ENCODE results near the gene RHOT1.
"Not testable (repeated sequence)": the region's sequence is repeated elsewhere in the genome, so short reads cannot be mapped to it uniquely, and the experiment has no call there.

Gene RHOT1

DNA sequence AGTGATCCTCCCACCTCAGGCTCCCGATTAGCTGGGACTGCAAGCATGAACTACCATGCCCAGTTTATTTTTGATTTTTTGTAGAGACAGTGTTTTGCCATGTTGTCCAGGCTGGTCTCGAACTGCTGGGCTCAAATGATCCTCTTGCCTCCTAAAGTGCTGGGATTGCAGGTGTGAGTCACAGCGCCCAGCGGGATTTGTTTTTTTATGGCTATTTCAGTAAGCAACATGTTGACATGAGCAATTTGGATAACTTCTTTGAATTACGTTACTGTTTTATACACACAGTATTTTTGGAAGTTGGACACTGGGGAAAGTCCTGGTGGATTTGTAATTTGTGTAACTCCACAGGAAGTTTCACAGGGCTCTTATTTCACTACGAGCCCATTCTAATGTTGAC lies 18.5 kb upstream of the RHOT1 start:
- Histone ChIP-seq H3K36me3 (ENCODE audit: control insufficient read depth in 2 of 2, insufficient read depth in 2 of 2, low read length in 2 of 2) (no peaks in the 10 kb centered on the region), H3K27me3 (ENCODE audit: control insufficient read depth in 2 of 2, insufficient read depth in 2 of 2, low read length in 2 of 2) (no peaks in the 10 kb centered on the region), H3K27ac (ENCODE audit: low read depth in 2 of 2, low read length in 2 of 2) (no peak overlapping the region), H3K4me1 (ENCODE audit: control insufficient read depth in 2 of 2, insufficient read depth in 2 of 2, low read length in 2 of 2) (peaks cover 10 to 15% of the 10 kb centered on the region in 2 donors), H3K9me3 (ENCODE audit: control insufficient read depth in 2 of 2, low read length in 2 of 2) (no peaks in the 10 kb centered on the region), H3K9ac (ENCODE audit: low read depth in 1 of 2, low read length in 2 of 2) (no peak overlapping the region), H3K4me3 (ENCODE audit: low read length in 2 of 2) (no peak overlapping the region)

DNA sequence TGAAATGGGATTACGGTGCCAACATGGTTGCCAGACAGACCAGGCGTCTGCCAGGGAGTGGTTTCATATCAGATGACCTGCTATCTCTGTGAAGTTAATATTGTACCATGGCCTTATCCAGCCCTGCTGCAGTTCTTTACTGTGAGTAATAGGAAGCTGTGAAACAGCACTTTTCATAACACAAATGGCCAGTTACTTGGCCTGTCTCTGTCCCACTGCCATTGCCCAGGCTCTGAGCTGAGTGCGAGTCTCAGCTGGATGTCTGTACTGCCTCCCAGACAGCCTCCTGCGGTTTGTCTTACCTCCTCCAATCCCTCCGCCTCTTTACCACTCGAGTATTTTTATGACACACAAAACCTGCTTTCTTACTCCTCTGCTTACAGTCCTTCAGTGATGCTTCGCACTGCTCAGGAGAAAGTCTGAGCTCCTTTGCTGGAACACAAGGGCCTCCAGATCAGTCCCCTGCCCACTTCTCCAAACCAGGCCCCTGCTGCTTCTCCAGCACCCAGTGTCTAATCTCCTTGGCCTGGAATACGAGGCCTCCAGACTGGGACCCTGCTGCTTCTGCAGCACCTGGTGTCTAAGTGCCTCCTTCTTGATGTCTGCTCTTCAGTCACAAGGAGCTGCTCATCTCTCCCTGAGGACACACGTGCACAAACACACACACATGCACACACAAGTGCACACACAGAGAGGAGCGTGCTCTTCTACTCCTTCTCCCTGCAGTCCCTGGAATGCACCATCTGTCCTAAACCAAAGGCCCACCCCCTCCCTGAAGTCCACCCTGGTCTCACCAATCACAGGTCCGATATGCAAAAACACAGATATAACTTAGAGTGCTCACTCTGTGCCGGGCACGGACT lies 17.1 kb upstream of the RHOT1 start:
- peaks cover 10 to 15% of the 10 kb centered on the region in 2 donors for H3K4me1 ChIP-seq (ENCODE audit: control insufficient read depth in 2 of 2, insufficient read depth in 2 of 2, low read length in 2 of 2)
- no peaks in the 10 kb centered on the region for H3K36me3 ChIP-seq (ENCODE audit: control insufficient read depth in 2 of 2, insufficient read depth in 2 of 2, low read length in 2 of 2)
- H3K27ac ChIP-seq (ENCODE audit: low read depth in 2 of 2, low read length in 2 of 2), result peak overlapping the region; percentile 18 to 39
- H3K9me3 ChIP-seq (ENCODE audit: control insufficient read depth in 2 of 2, low read length in 2 of 2), result no peaks in the 10 kb centered on the region
- no peak overlapping the region for H3K9ac ChIP-seq (ENCODE audit: low read depth in 1 of 2, low read length in 2 of 2)
- H3K27me3 ChIP-seq (ENCODE audit: control insufficient read depth in 2 of 2, insufficient read depth in 2 of 2, low read length in 2 of 2), result no peaks in the 10 kb centered on the region
- no peak overlapping the region for H3K4me3 ChIP-seq (ENCODE audit: low read length in 2 of 2)

DNA sequence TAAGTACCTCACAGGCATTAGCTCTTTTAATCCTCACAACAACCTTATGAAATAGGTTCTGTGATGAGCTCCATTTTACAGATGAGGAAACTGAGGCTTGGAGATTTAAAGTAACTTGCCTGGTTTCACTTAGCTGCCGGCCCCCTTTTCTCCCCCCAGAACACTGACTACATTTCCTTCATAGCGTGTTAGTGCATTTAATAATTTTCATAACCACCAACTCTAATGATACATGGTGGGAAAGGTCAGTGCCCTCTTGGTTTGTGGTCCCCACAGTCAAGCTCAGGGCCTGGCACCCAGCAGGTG lies 16.5 kb upstream of the RHOT1 start:
- Histone ChIP-seq H3K9ac (ENCODE audit: low read depth in 1 of 2, low read length in 2 of 2) (no peak overlapping the region), H3K9me3 (ENCODE audit: control insufficient read depth in 2 of 2, low read length in 2 of 2) (no peaks in the 10 kb centered on the region), H3K36me3 (ENCODE audit: control insufficient read depth in 2 of 2, insufficient read depth in 2 of 2, low read length in 2 of 2) (no peaks in the 10 kb centered on the region), H3K27ac (ENCODE audit: low read depth in 2 of 2, low read length in 2 of 2) (no peak overlapping the region), H3K4me3 (ENCODE audit: low read length in 2 of 2) (no peak overlapping the region), H3K27me3 (ENCODE audit: control insufficient read depth in 2 of 2, insufficient read depth in 2 of 2, low read length in 2 of 2) (no peaks in the 10 kb centered on the region), H3K4me1 (ENCODE audit: control insufficient read depth in 2 of 2, insufficient read depth in 2 of 2, low read length in 2 of 2) (peaks cover 10 to 15% of the 10 kb centered on the region in 2 donors)

DNA sequence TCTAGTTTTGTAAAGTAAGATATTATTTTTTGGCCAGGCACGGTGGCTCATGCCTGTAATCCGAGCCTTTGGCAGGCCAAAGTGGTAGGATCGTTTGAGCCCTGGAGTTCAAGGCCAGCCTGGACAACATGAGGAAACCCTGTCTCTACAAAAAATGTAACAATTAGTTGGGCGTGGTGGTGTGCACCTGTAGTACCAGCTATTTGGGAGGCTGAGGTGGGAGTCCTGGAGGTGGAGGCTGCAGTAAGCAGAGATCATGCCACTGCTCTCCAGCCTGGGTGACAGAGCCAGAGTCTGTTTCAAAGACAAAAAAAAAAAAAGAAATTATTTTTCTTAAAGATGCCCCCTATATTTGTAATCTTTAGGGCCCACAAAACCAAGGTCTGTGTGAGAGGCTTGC lies 16.0 kb upstream of the RHOT1 start:
- peaks cover 10 to 15% of the 10 kb centered on the region in 2 donors for H3K4me1 ChIP-seq (ENCODE audit: control insufficient read depth in 2 of 2, insufficient read depth in 2 of 2, low read length in 2 of 2)
- H3K9ac ChIP-seq (ENCODE audit: low read depth in 1 of 2, low read length in 2 of 2), result no peak overlapping the region
- no peaks in the 10 kb centered on the region for H3K9me3 ChIP-seq (ENCODE audit: control insufficient read depth in 2 of 2, low read length in 2 of 2)
- no peak overlapping the region for H3K27ac ChIP-seq (ENCODE audit: low read depth in 2 of 2, low read length in 2 of 2)
- no peaks in the 10 kb centered on the region for H3K36me3 ChIP-seq (ENCODE audit: control insufficient read depth in 2 of 2, insufficient read depth in 2 of 2, low read length in 2 of 2)
- no peak overlapping the region for H3K4me3 ChIP-seq (ENCODE audit: low read length in 2 of 2)
- H3K27me3 ChIP-seq (ENCODE audit: control insufficient read depth in 2 of 2, insufficient read depth in 2 of 2, low read length in 2 of 2), result no peaks in the 10 kb centered on the region

DNA sequence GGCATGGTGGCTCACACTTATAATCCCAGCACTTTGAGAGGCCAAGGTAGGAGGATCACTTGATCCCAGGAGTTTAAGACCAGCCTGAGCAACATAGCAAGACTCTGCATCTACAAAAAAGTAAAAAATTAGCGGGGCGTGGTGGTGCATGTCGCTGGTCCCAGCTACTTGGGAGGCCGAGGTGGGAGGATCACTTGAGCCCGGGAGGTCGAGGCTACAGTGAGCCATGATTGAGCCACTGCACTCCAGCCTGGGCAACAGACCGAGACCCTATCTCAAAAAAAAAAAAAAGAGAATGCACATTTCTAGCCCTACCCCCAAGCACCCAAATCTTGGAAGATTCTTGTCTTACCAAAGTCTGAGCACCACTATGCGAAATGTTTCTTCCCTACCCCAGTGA lies 15.6 kb upstream of the RHOT1 start:
- Histone ChIP-seq H3K9me3 (ENCODE audit: control insufficient read depth in 2 of 2, low read length in 2 of 2) (no peaks in the 10 kb centered on the region), H3K27me3 (ENCODE audit: control insufficient read depth in 2 of 2, insufficient read depth in 2 of 2, low read length in 2 of 2) (no peaks in the 10 kb centered on the region), H3K9ac (ENCODE audit: low read depth in 1 of 2, low read length in 2 of 2) (peak overlapping the region in 1 of 2 donors; percentile 89), H3K4me3 (ENCODE audit: low read length in 2 of 2) (peak overlapping the region in 1 of 2 donors; percentile 87), H3K4me1 (ENCODE audit: control insufficient read depth in 2 of 2, insufficient read depth in 2 of 2, low read length in 2 of 2) (peaks cover 10 to 15% of the 10 kb centered on the region in 2 donors), H3K36me3 (ENCODE audit: control insufficient read depth in 2 of 2, insufficient read depth in 2 of 2, low read length in 2 of 2) (no peaks in the 10 kb centered on the region), H3K27ac (ENCODE audit: low read depth in 2 of 2, low read length in 2 of 2) (peak overlapping the region; percentile 92 to 93)

DNA sequence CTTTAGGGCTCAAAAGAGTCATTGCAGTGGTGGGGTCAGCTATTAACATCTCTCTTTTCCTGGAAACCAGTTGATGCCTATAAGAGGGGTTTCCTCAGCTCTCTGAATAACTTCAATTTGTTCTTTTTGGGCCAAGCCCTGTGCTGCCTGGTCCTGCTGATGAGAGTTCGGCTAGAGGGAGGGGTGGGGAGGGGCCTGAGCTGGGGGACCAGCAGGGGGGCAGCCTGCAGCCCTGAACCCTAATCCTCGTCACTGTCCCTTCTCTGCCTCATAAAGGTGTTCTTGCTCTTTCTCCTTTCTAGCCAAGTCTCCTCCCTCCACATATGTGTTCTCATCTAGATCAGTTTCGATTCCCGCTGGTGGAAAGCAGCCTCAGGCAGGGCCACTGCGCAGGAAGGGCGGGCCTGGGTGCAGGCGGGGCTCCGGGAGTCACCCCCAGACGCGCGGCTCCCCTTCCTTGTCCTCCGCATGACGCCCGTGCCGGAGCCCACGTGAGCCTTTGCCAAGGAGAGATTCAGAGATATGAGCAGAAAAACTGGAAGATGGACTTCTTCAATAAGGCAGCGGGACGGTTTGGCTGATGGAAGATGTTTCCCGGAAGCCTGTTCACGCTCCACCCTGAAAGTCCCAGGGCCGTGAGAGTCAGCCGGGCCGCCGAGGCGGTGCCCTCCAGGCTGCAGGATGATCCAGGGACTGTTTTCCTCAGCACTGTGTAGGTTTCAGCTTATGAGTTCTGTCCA lies 15.0 kb upstream of the RHOT1 start:
- Histone ChIP-seq H3K27me3 (ENCODE audit: control insufficient read depth in 2 of 2, insufficient read depth in 2 of 2, low read length in 2 of 2) (no peaks in the 10 kb centered on the region), H3K4me1 (ENCODE audit: control insufficient read depth in 2 of 2, insufficient read depth in 2 of 2, low read length in 2 of 2) (peaks cover 10 to 15% of the 10 kb centered on the region in 2 donors), H3K4me3 (ENCODE audit: low read length in 2 of 2) (peak overlapping the region; percentile 87 to 93), H3K27ac (ENCODE audit: low read depth in 2 of 2, low read length in 2 of 2) (peak overlapping the region; percentile 92 to 93), H3K9me3 (ENCODE audit: control insufficient read depth in 2 of 2, low read length in 2 of 2) (no peaks in the 10 kb centered on the region), H3K36me3 (ENCODE audit: control insufficient read depth in 2 of 2, insufficient read depth in 2 of 2, low read length in 2 of 2) (no peaks in the 10 kb centered on the region), H3K9ac (ENCODE audit: low read depth in 1 of 2, low read length in 2 of 2) (peak overlapping the region; percentile 89)

DNA sequence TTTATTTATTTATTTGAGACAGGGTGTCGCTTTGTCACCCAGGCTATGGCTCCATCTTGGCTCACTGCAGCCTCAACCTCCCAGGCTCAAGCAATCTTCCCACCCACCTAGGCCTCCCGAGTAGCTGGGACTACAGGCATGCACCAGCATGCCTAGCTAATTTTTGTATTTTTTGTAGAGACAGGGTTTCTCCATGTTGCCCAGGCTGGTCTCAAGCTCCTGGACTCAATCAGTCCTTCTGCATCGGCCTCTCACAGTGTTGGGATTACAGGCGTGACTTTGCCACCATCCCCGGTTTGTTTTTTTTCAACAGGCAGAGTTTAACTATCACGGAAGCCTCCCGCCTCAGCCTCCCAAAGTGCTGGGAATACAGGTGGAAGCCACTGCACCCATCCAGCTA lies 13.8 kb upstream of the RHOT1 start:
- peak overlapping the region in 1 of 2 donors; percentile 89 for H3K9ac ChIP-seq (ENCODE audit: low read depth in 1 of 2, low read length in 2 of 2)
- peak overlapping the region in 1 of 2 donors; percentile 87 for H3K4me3 ChIP-seq (ENCODE audit: low read length in 2 of 2)
- H3K27me3 ChIP-seq (ENCODE audit: control insufficient read depth in 2 of 2, insufficient read depth in 2 of 2, low read length in 2 of 2); H3K36me3 ChIP-seq (ENCODE audit: control insufficient read depth in 2 of 2, insufficient read depth in 2 of 2, low read length in 2 of 2); H3K27ac ChIP-seq (ENCODE audit: low read depth in 2 of 2, low read length in 2 of 2); H3K9me3 ChIP-seq (ENCODE audit: control insufficient read depth in 2 of 2, low read length in 2 of 2): not testable (repeated sequence)
- H3K4me1 ChIP-seq (ENCODE audit: control insufficient read depth in 2 of 2, insufficient read depth in 2 of 2, low read length in 2 of 2), result peaks cover 10 to 15% of the 10 kb centered on the region in 2 donors

DNA sequence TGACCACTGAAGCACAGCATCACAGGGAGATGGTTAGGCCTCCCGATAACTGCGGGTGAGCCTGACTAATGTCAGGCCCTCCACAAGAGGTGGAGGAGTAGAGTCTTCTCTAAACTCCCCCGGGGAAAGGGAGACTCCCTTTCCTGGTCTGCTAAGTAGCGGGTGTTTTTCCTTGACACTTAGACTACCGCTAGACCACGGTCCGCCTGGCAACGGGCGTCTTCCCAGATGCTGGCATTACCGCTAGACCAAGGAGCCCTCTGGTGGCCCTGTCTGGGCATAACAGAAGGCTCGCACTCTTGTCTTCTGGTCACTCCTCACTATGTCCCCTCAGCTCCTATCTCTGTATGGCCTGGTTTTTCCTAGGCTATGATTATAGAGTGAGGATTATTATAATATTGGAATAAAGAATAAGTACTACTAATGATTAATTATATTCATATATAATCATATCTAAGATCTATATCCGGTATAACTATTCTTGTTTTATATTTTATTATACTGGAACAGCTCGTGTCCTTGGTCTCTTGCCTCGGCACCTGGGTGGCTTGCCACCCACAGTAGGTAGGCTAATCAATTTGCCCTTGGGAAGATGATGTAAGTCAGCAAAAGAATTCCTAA lies 6.7 kb upstream of the RHOT1 start:
- not testable (repeated sequence) for H3K9me3 ChIP-seq (ENCODE audit: control insufficient read depth in 2 of 2, low read length in 2 of 2)

DNA sequence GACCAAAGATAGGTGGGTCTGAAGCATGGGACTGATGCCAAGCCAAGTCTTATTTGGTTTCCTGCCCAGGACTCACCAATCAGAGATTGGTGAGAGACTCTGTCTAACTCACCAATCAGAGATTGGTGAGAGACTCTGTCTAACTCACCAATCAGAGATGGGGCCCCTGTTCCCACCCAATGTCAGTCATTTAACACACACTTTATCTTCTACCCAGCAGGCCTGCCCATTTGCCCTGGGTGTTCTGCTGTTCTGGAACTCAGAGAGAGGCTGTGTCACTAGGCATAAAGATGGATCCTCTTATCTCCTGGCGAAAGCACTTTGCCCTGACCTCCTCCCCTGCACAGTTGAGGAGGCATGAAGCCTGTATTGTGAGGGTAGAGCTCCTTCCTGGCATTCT lies 5.4 kb upstream of the RHOT1 start:
- no peaks in the 10 kb centered on the region for H3K36me3 ChIP-seq (ENCODE audit: control insufficient read depth in 2 of 2, insufficient read depth in 2 of 2, low read length in 2 of 2)
- peaks cover 3% of the 10 kb centered on the region in 2 donors for H3K4me1 ChIP-seq (ENCODE audit: control insufficient read depth in 2 of 2, insufficient read depth in 2 of 2, low read length in 2 of 2)
- H3K9ac ChIP-seq (ENCODE audit: low read depth in 1 of 2, low read length in 2 of 2), result no peak overlapping the region
- H3K27me3 ChIP-seq (ENCODE audit: control insufficient read depth in 2 of 2, insufficient read depth in 2 of 2, low read length in 2 of 2), result no peaks in the 10 kb centered on the region
- H3K27ac ChIP-seq (ENCODE audit: low read depth in 2 of 2, low read length in 2 of 2), result no peak overlapping the region
- no peak overlapping the region for H3K4me3 ChIP-seq (ENCODE audit: low read length in 2 of 2)
- no peaks in the 10 kb centered on the region for H3K9me3 ChIP-seq (ENCODE audit: control insufficient read depth in 2 of 2, low read length in 2 of 2)

More for the DNA sequence above, 6.7 kb upstream of the RHOT1 start:
- not testable (repeated sequence) for H3K4me3 ChIP-seq (ENCODE audit: low read length in 2 of 2); H3K36me3 ChIP-seq (ENCODE audit: control insufficient read depth in 2 of 2, insufficient read depth in 2 of 2, low read length in 2 of 2); H3K27ac ChIP-seq (ENCODE audit: low read depth in 2 of 2, low read length in 2 of 2); H3K9ac ChIP-seq (ENCODE audit: low read depth in 1 of 2, low read length in 2 of 2); H3K27me3 ChIP-seq (ENCODE audit: control insufficient read depth in 2 of 2, insufficient read depth in 2 of 2, low read length in 2 of 2); H3K4me1 ChIP-seq (ENCODE audit: control insufficient read depth in 2 of 2, insufficient read depth in 2 of 2, low read length in 2 of 2)

DNA sequence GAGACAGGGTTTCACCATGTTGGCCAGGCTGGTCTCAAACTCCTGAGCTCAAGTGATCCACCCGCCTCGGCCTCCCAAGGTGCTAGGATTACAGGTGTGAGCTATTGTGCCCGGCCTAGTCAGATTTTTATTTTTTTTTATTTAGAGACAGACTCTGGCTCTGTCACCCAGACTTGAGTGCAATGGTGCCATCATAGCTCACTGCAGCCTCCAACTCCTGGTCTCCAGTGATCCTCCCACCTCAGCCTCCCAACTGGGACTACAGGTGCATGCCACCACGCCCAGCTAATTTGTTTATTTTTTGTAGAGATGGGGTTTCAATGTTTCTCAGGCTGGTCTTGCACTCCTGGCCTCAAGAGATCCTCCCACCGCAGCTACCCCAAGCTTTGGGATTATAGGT lies 2.8 kb upstream of the RHOT1 start:
- not testable (repeated sequence) for H3K9me3 ChIP-seq (ENCODE audit: control insufficient read depth in 2 of 2, low read length in 2 of 2); H3K36me3 ChIP-seq (ENCODE audit: control insufficient read depth in 2 of 2, insufficient read depth in 2 of 2, low read length in 2 of 2)

More for the DNA sequence above, 2.8 kb upstream of the RHOT1 start:
- not testable (repeated sequence) for H3K9ac ChIP-seq (ENCODE audit: low read depth in 1 of 2, low read length in 2 of 2); H3K27me3 ChIP-seq (ENCODE audit: control insufficient read depth in 2 of 2, insufficient read depth in 2 of 2, low read length in 2 of 2); H3K27ac ChIP-seq (ENCODE audit: low read depth in 2 of 2, low read length in 2 of 2); H3K4me3 ChIP-seq (ENCODE audit: low read length in 2 of 2)
- H3K4me1 ChIP-seq (ENCODE audit: control insufficient read depth in 2 of 2, insufficient read depth in 2 of 2, low read length in 2 of 2), result peaks cover 3 to 14% of the 10 kb centered on the region in 2 donors
